ENCODE data around the gene SCRT2. TPM values are rescaled to one million over a fixed set of nuclear protein-coding genes. Genes with fewer than 3 reads are reported as not detected.

Gene SCRT2
- total and polyA plus RNA-seq, 2 of the 4 experiments (the other 2 are of a cell fraction) = not detected

- H3K9me3 ChIP-seq (ENCODE audit: control insufficient read depth, insufficient read depth, low read length) = no peaks in the 10 kb centered on the region
- H3K14ac ChIP-seq (replicated peaks; ENCODE audit: low read depth, low read length) = no peak overlapping the region
- H2AFZ ChIP-seq (replicated peaks; ENCODE audit: low read length, poor library complexity) = no peak overlapping the region
- no peaks in the 10 kb centered on the region for H3K9me1 ChIP-seq (ENCODE audit: insufficient read depth, low read length)
- no peak overlapping the region for H2AK9ac ChIP-seq (replicated peaks; ENCODE audit: low read depth, low read length, poor library complexity)
- H2BK120ac ChIP-seq (ENCODE audit: low read depth, low read length) = no peak overlapping the region
- no peak for TF ChIP-seq NFE2L2 (IDR thresholded peaks at IDR 0.05; ENCODE audit: low read depth, low read length)
- TF ChIP-seq CEBPB (IDR thresholded peaks at IDR 0.05; ENCODE audit: low read depth, low read length) = no peak
- no peak for TF ChIP-seq MAFK (IDR thresholded peaks at IDR 0.05; ENCODE audit: low read depth, low read length)
- no peak for TF ChIP-seq POLR2A (IDR thresholded peaks at IDR 0.05; ENCODE audit: low read depth, low read length)
- no peak for TF ChIP-seq MXI1 (IDR thresholded peaks at IDR 0.05; ENCODE audit: borderline replicate concordance, low read depth, low read length)
- no peak for TF ChIP-seq USF2 (IDR thresholded peaks at IDR 0.05; ENCODE audit: low read depth, low read length)
- no peak for TF ChIP-seq SMC3 (IDR thresholded peaks at IDR 0.05; ENCODE audit: low read depth, low read length)
- TF ChIP-seq FOS (IDR thresholded peaks at IDR 0.05; ENCODE audit: low read depth, low read length) = no peak
- no peak for TF ChIP-seq ELK1 (IDR thresholded peaks at IDR 0.05; ENCODE audit: borderline replicate concordance, low read depth, low read length)
- no peak for TF ChIP-seq BHLHE40 (IDR thresholded peaks at IDR 0.05; ENCODE audit: low read depth, low read length)
- no peak for TF ChIP-seq RCOR1 (IDR thresholded peaks at IDR 0.05; ENCODE audit: insufficient replicate concordance, low read length)
- no peak for TF ChIP-seq CTCF (conservative IDR thresholded peaks at IDR 0.05; ENCODE audit: low read depth, low read length)
- TF ChIP-seq MAZ (IDR thresholded peaks at IDR 0.05; ENCODE audit: borderline replicate concordance, low read depth, low read length) = no peak
- no peak for TF ChIP-seq CHD1 (IDR thresholded peaks at IDR 0.05; ENCODE audit: low read depth, low read length)
- 0% methylated on average over 1 of the region's 6 CpGs; no CpG with 5 or more reads in 1 of the 2 experiments for WGBS, 2 experiments (ENCODE audit: extremely low coverage in 2 of 2, insufficient read length in 1 of 2)
- peaks cover 80% of the 10 kb centered on the region for H3K27me3 ChIP-seq (ENCODE audit: control insufficient read depth, insufficient read depth, low read length)
- no peak overlapping the region for H4K5ac ChIP-seq (ENCODE audit: low read depth, low read length)
- H3K36me3 ChIP-seq (ENCODE audit: control insufficient read depth, insufficient read depth, low read length) = no peaks in the 10 kb centered on the region
- ChIA-PET CTCF (no interaction called here), POLR2A (ENCODE audit: unreplicated experiment) (no interaction called here)
- H3K4ac ChIP-seq (ENCODE audit: low read depth, low read length) = no peak overlapping the region
- no peak overlapping the region for H4K8ac ChIP-seq (ENCODE audit: low read depth in 2 of 2, low read length in 2 of 2)
- in situ Hi-C loops (cut with MboI; ENCODE audit: low sequenced_read_pairs) = no loop called here
- ATAC-seq (ENCODE audit: low read depth) (no peak), DNase-seq (no peak)
- H3K27ac ChIP-seq (ENCODE audit: insufficient read depth, low read length) = no peak overlapping the region
- H2BK20ac ChIP-seq (ENCODE audit: low read depth, low read length) = no peak overlapping the region
- BruUV-seq (replicated peaks) = no TSS peak
- peaks cover 3% of the 10 kb centered on the region; the same call in 1 of the 2 replicates for H3K4me1 ChIP-seq (ENCODE audit: control insufficient read depth, insufficient read depth, low read length)
- H3K18ac ChIP-seq (ENCODE audit: low read depth, low read length) = no peak overlapping the region
- no peak overlapping the region for H3K56ac ChIP-seq (ENCODE audit: extremely low read depth, insufficient read depth, low read length)
- no peak overlapping the region for H2BK15ac ChIP-seq (ENCODE audit: low read depth, low read length)
- no peak overlapping the region for H4K91ac ChIP-seq (ENCODE audit: insufficient read depth, low read depth, low read length)
- no peak overlapping the region for H3K9ac ChIP-seq (ENCODE audit: low read depth, low read length)
- H3K4me2 ChIP-seq (ENCODE audit: low read depth, low read length) = no peak overlapping the region
- intact Hi-C loops (cut with micrococcal nuclease) = no loop called here
- H3K23ac ChIP-seq (ENCODE audit: low read depth, low read length) = no peak overlapping the region
- no peak overlapping the region for H2AK5ac ChIP-seq (ENCODE audit: low read depth, low read length)
- no peaks in the 10 kb centered on the region for H3K79me1 ChIP-seq (ENCODE audit: low read depth in 1 of 2, low read length in 2 of 2)
- no peak overlapping the region for H3K4me3 ChIP-seq (ENCODE audit: insufficient read depth, low read depth, low read length)
- no peak overlapping the region for H2BK5ac ChIP-seq (ENCODE audit: low read depth, low read length, poor library complexity, severe bottlenecking)
- dilution Hi-C loops (cut with HindIII; ENCODE audit: low sequenced_read_pairs, unreplicated experiment) = no loop called here
- H4K20me1 ChIP-seq (ENCODE audit: insufficient read depth, low read length) = no peaks in the 10 kb centered on the region
Measured at GRCh38 chr20:665276-665675, 10.3 kb downstream of the SCRT2 start.
